ENCODE measurements around the gene COA4. TPM values are rescaled to one million over a fixed set of nuclear protein-coding genes. Genes with fewer than 3 reads are reported as not detected.
"Not testable (repeated sequence)": the region's sequence is repeated elsewhere in the genome, so short reads cannot be mapped to it uniquely, and the experiment has no call there.

COA4 gene
- polyA plus RNA-seq (2012; ENCODE audit: insufficient read depth, insufficient read length), result 118 TPM

DNA sequence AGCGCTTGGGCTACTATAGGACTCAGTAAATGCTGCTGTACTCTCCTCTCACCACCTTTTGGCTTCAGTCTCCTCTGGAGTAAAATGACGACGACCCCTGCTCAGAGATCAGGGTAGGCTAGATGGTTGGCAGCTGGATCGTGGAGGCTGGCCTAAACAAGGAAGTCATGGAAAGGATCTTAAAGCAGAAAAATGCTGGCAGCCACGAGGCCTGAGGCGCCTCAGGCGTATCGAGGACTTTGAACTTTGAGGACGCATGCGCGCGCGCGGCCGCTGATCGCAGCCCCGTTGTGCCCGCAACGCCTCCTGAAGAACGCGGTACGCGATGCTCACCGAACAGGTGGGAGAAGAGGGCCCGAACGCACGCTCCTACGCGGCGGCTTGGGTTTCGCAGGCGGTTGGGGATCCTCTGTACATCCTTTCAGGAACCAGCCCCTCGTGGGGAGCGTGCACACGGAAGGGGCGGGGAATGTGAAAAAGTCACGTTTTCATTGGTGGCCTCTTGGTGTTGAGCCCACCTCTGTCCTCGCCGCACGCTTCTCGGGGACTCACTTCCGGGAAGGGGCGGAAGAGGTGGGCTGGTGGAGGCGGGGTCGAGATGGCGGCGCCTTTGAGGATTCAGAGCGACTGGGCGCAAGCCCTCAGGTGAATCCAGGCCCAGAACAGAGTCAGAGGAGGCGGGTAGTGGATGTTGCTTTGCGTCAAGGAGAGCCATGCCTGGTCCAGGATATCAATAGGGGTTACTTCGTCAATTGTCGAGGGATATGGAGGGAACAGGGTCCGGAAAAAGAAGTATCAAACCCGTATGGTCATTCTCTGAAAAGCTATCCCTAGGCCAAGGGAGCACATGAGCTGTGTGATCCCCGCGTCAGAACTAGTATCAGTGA lies at the start of gene COA4, which contains the start of gene PAAF1:
Gene COA4, minus strand, starts transcription at position 423 of the 887 bp plus-strand sequence. CDS start 3,468 bp downstream, outside the sequence.
Gene PAAF1, plus strand, starts transcription at position 576 of the 887 bp plus-strand sequence. Its CDS starts 23 bp downstream, at position 599.
- DNase-seq (ENCODE audit: low read depth, low spot score), result peak; percentile 99
- H3K4me3 ChIP-seq (ENCODE audit: low read length), result peak within 1 kb of the TSS; percentile 100

DNA sequence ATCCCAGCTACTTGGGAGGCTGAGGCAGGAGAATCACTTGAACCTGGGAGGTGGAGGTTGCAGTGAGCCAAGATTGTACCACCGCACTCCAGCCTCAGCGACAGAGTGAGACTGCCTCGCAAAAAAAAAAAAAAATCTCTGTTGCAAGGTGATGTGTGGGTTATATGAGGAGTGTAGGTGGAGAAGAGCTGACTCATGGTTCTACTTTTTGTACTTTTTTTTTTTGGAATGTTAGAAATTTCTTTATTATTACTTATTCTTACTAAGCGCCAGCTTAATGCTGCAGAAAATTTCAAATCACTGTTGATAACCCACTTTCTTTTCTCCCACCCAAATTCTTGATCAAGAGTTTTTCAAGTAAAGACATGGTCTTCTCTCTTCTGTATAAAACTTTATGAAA lies 44.5 kb upstream of the COA4 start:
- DNase-seq (ENCODE audit: low read depth, low spot score), result no peak
- H3K4me3 ChIP-seq (ENCODE audit: low read length), result no peak overlapping the region

GRCh38 chr11:73916435-73916834 lies 39.8 kb upstream of the COA4 start:
- H3K4me3 ChIP-seq (ENCODE audit: low read length), result no peak overlapping the region
- DNase-seq (ENCODE audit: low read depth, low spot score), result no peak

- no peak for DNase-seq (ENCODE audit: low read depth, low spot score)
- no peak overlapping the region for H3K4me3 ChIP-seq (ENCODE audit: low read length)
Observed at GRCh38 chr11:73914284-73914683, 37.6 kb upstream of the COA4 start.

- H3K4me3 ChIP-seq (ENCODE audit: low read length), result no peak overlapping the region
Observed at GRCh38 chr11:73913472-73913871, 36.8 kb upstream of the COA4 start.

DNA sequence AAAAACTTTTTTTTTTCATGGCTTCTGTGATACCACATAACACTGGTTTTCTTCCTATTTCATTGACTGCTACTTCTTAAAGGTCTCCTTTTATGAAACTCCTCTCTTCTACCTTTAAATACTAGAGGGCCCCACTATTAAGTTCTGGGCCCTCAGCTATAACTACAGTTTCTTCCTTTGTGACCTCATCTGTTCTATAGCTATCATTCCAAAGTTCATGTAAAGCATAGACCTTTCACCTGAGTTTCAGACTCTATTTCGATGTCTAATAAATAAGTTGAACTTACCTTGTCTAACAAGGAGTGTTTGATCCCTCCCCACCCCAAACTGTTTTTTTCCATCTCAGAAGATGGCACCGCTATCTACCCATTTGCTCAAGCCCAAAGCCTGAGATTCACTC lies 35.4 kb upstream of the COA4 start:
- DNase-seq (ENCODE audit: low read depth, low spot score), result no peak
- no peak overlapping the region for H3K4me3 ChIP-seq (ENCODE audit: low read length)

More at GRCh38 chr11:73913472-73913871, 36.8 kb upstream of the COA4 start:
- no peak for DNase-seq (ENCODE audit: low read depth, low spot score)

DNA sequence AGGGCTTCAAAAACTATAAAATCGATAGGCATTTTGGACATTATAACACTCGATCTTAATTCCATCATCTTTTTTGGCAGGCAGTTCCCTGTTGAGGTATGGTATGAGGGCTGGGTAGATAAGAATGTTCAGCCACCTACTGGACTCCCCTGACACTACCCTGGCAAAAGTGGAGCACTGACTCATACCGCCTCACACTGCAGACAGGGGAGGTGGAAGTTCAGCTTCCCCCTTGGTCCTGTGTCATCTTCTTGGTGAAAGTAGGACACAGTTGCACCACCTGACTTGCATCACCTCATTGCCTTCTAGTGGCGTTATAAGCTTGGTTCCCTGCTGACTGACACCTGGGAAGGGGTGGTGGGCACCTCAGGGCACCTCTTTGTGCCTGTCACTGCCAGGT lies 30.5 kb upstream of the COA4 start:
- no peak overlapping the region for H3K4me3 ChIP-seq (ENCODE audit: low read length)
- DNase-seq (ENCODE audit: low read depth, low spot score), result no peak

GRCh38 chr11:73902303-73902702 lies 25.7 kb upstream of the COA4 start:
- DNase-seq (ENCODE audit: low read depth, low spot score), result no peak
- H3K4me3 ChIP-seq (ENCODE audit: low read length), result no peak overlapping the region

GRCh38 chr11:73894725-73895335 lies 18.2 kb upstream of the COA4 start:
- H3K4me3 ChIP-seq (ENCODE audit: low read length), result no peak overlapping the region
- no peak for DNase-seq (ENCODE audit: low read depth, low spot score)

- no peak overlapping the region for H3K4me3 ChIP-seq (ENCODE audit: low read length)
- no peak for DNase-seq (ENCODE audit: low read depth, low spot score)
Observed at GRCh38 chr11:73893041-73893440, 16.4 kb upstream of the COA4 start.

- no peak for DNase-seq (ENCODE audit: low read depth, low spot score)
- no peak overlapping the region for H3K4me3 ChIP-seq (ENCODE audit: low read length)
Observed at GRCh38 chr11:73889536-73889935, 12.9 kb upstream of the COA4 start.

- no peak overlapping the region for H3K4me3 ChIP-seq (ENCODE audit: low read length)
- DNase-seq (ENCODE audit: low read depth, low spot score), result no peak
Observed at GRCh38 chr11:73889019-73889418, 12.4 kb upstream of the COA4 start.

DNA sequence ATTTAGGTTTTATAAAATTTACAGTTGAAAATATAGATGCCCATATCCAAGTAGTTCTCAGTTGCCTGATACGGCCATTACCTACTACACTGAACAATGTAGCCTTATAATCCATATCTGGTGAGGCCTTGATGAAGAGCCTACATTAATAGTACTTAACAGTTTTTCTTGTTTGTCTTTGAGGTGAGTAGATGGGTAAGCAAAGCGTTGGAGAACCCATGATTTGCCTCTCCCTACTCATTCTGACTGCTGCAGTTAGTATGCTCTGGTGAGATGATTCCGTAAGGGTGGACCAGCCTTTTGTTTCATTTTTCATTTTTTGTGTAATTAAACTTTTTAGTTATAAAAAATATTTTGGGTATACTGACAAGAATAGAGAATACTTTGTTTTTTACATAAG lies 11.6 kb upstream of the COA4 start:
- no peak for DNase-seq (ENCODE audit: low read depth, low spot score)
- H3K4me3 ChIP-seq (ENCODE audit: low read length), result no peak overlapping the region

GRCh38 chr11:73883856-73884255 lies 7.2 kb upstream of the COA4 start:
- H3K4me3 ChIP-seq (ENCODE audit: low read length), result no peak overlapping the region
- no peak for DNase-seq (ENCODE audit: low read depth, low spot score)

- not testable (repeated sequence) for DNase-seq (ENCODE audit: low read depth, low spot score); H3K4me3 ChIP-seq (ENCODE audit: low read length)
Observed at GRCh38 chr11:73880449-73880848, 3.8 kb upstream of the COA4 start.

DNA sequence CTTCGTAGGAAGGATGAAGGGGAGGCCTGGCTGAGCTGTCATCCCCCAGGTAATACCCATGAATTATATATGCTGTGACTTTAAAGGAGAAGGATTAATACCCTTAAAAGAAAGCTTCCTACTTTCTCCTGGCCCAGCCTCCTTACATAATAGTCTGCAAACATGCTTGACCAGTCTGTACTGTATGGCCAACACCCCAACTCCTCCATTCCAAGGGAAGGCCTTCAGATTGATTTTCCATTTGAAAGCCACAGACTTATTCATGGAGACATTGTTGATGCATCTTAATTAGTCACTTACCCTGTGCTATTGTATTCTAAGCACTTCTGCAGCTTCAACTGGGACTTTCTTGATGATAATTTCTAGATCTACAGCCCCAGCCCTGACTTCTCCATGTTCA lies 2.1 kb upstream of the COA4 start:
- DNase-seq (ENCODE audit: low read depth, low spot score), result no peak
- no peak overlapping the region for H3K4me3 ChIP-seq (ENCODE audit: low read length)

DNA sequence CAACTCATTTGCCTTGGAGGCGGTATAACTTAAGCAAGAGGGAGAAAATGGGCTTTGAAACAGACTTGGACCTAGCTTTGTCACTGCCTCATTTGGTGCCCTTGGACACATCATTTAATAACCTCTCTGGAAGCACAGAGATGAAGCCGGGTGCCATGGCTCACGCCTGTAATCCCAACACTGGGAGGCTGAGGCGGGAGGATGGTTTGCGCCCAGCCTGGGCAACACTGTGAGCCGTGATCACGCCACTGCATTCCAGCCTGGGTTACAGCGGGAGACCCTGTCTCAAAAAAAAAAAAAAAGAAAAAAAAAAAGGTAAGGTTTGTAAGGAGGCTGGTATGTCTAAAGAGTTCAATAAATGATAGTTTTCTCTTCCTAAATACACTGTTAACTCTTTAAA lies 806 bp downstream of the COA4 start:
- no peak for DNase-seq (ENCODE audit: low read depth, low spot score)
- peak overlapping the region; percentile 100 for H3K4me3 ChIP-seq (ENCODE audit: low read length)

DNA sequence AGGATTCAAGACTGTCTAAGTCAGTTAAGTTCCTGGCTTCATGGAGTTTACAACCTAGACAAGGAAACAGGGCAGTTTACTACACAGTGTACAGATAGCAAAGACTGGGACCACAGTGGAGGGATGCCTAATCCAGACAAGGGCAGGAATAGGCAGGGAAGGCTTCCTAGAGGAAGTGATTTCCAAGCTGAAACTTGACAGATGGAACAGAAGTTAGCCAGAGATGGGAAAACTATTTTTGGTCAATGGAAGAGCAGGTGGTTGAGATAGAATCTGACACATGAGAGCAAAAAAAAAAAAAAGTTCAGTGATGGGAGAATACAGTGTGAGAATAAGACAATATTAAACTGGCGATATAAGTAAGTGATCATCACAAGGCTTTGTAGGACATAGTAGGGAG lies 1.3 kb downstream of the COA4 start:
- H3K4me3 ChIP-seq (ENCODE audit: low read length), result peak overlapping the region; percentile 100

DNA sequence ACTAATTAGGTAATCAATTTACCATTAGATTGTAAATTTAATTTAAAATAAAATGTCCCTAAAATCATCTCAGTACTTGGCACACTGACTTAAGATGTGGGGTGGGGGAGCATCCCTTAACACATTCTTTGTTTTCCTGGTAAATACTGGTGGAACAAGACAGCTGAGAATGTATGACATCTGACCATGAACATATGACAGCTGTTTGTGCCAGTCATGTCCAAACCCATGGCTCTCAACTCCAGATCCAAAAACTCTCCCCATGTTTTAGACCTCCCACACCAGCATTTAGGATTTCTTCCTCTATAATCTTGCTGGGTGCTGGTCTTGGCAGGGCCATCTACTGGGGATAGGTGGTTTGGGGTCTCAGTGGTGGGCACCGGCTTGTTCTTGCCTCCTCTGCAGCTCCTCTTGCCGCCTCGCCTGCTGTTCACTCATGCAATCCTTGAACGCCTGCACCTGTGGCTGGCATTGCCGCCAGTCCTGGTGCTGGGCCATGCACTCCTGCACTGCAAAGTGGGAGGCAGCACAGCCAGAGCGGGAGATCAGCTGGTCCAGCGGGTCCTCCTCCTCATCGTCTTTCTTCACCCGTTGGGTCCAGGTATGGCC lies 3.8 kb downstream of the COA4 start:
- DNase-seq (ENCODE audit: low read depth, low spot score), result no peak
- H3K4me3 ChIP-seq (ENCODE audit: low read length), result no peak overlapping the region

More for the DNA sequence above, 1.3 kb downstream of the COA4 start:
- no peak for DNase-seq (ENCODE audit: low read depth, low spot score)

GRCh38 chr11:73870261-73870660 lies 6.4 kb downstream of the COA4 start:
- DNase-seq (ENCODE audit: low read depth, low spot score), result no peak
- H3K4me3 ChIP-seq (ENCODE audit: low read length), result no peak overlapping the region
